Activated T-helper 2 cell treated with anti-CD3 and anti-CD28 coated beads, Interferon-gamma antibody, Interleukin-2, Interleukin-4, amounts not matched to agents 10 μg/mL and 5 μg/mL and 100 μg/mL, durations not matched to agents 14 hours and 24 hours and 36 hours (primary cell): Measurements from ENCODE around the gene CDKN3. TPM values are rescaled to one million over a fixed set of nuclear protein-coding genes. Genes with fewer than 3 reads are reported as not detected.
"Not testable (repeated sequence)": the region's sequence is repeated elsewhere in the genome, so short reads cannot be mapped to it uniquely, and the experiment has no call there.

ENCODE experiments used
- DNase-seq: peaks from one replicate; pipeline ENCODE4 v3.0.0; 2021; ENCODE audit warnings: low spot score
- H3K27ac Mint-ChIP-seq: one replicate; pipeline ENCODE4 v1.8.0; 2021; ENCODE audit warnings: mixed read lengths
- H3K27me3 Mint-ChIP-seq: one replicate; pipeline ENCODE4 v1.8.0; 2021; ENCODE audit warnings: low read depth, mixed read lengths
- H3K36me3 Mint-ChIP-seq: one replicate; pipeline ENCODE4 v1.8.0; 2021; ENCODE audit warnings: low read depth, mixed read lengths
- H3K4me1 Mint-ChIP-seq: one replicate; pipeline ENCODE4 v1.8.0; 2021; ENCODE audit warnings: low read depth, mixed read lengths
- H3K4me3 Mint-ChIP-seq: one replicate; pipeline ENCODE4 v1.8.0; 2021; ENCODE audit warnings: low read depth, mild to moderate bottlenecking, moderate library complexity, mixed read lengths
- H3K9me3 Mint-ChIP-seq: one replicate; pipeline ENCODE4 v1.8.0; 2021; ENCODE audit warnings: mixed read lengths
- intact Hi-C: fragments of 100-400 bp; cut with micrococcal nuclease; formaldehyde crosslinking; loops from one replicate; pipeline ENCODE4 v1.15.1; 2023
- total RNA-seq: library from RNA; stranded (reverse); gene quantifications from 2 replicates; pipeline ENCODE4 v1.2.3, GENCODE V29; 2022

The CDKN3 gene
- total RNA-seq, 1 donor from 2014 or later = 57.5 TPM

- H3K4me3 Mint-ChIP-seq, H3K4me1 Mint-ChIP-seq, H3K9me3 Mint-ChIP-seq, DNase-seq, intact Hi-C loops, H3K27ac Mint-ChIP-seq, H3K36me3 Mint-ChIP-seq: not testable (repeated sequence)
- H3K27me3 Mint-ChIP-seq = peaks cover 39% of the 10 kb centered on the region
Observed at GRCh38 chr14:54380558-54380957, 16.2 kb upstream of the CDKN3 start.

DNA sequence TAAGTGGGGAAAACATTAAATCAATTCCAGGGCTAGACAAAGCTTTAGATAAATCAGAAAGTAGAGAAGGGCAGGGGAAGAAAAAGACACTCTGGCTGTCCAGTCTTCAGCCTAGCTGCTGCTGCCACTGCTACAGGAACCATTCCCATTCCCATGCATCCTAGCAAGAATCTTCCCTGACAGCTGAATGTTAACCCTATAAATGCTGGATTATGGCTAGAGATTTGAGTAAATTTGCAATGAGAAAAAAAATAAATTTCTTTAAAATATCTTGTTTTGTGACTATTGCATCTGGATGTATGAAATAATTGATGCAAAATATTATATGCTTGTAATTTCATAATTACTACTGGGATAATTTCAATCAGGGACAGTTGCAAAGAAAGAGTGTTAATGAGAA, 15.0 kb upstream of the CDKN3 start:
- no peaks in the 10 kb centered on the region for H3K4me1 Mint-ChIP-seq
- DNase-seq = no peak
- H3K36me3 Mint-ChIP-seq = no peaks in the 10 kb centered on the region
- no peak overlapping the region for H3K4me3 Mint-ChIP-seq
- H3K27ac Mint-ChIP-seq = no peak overlapping the region
- peaks cover 47% of the 10 kb centered on the region for H3K27me3 Mint-ChIP-seq
- intact Hi-C loops = no loop called here
- H3K9me3 Mint-ChIP-seq = no peaks in the 10 kb centered on the region

GRCh38 chr14:54383835-54384234, 13.0 kb upstream of the CDKN3 start:
- Mint-ChIP-seq H3K36me3 (no peaks in the 10 kb centered on the region), H3K4me3 (no peak overlapping the region), H3K9me3 (no peaks in the 10 kb centered on the region), H3K27ac (no peak overlapping the region), H3K4me1 (no peaks in the 10 kb centered on the region), H3K27me3 (peaks cover 53% of the 10 kb centered on the region)
- DNase-seq = no peak
- intact Hi-C loops = no loop called here

GRCh38 chr14:54385556-54385955, 11.3 kb upstream of the CDKN3 start:
- no peak overlapping the region for H3K4me3 Mint-ChIP-seq
- H3K27me3 Mint-ChIP-seq = peaks cover 40% of the 10 kb centered on the region
- H3K4me1 Mint-ChIP-seq = no peaks in the 10 kb centered on the region
- DNase-seq = no peak
- no peaks in the 10 kb centered on the region for H3K9me3 Mint-ChIP-seq
- no peaks in the 10 kb centered on the region for H3K36me3 Mint-ChIP-seq
- H3K27ac Mint-ChIP-seq = no peak overlapping the region
- intact Hi-C loops = no loop called here

- no peaks in the 10 kb centered on the region for H3K4me1 Mint-ChIP-seq
- no peaks in the 10 kb centered on the region for H3K36me3 Mint-ChIP-seq
- H3K27ac Mint-ChIP-seq = no peak overlapping the region
- no peaks in the 10 kb centered on the region for H3K9me3 Mint-ChIP-seq
- no peak for DNase-seq
- intact Hi-C loops = no loop called here
- H3K4me3 Mint-ChIP-seq = no peak overlapping the region
- H3K27me3 Mint-ChIP-seq = peaks cover 42% of the 10 kb centered on the region
Observed at GRCh38 chr14:54387328-54387727, 9.5 kb upstream of the CDKN3 start.

- Mint-ChIP-seq H3K27me3 (peaks cover 20% of the 10 kb centered on the region), H3K36me3 (no peaks in the 10 kb centered on the region), H3K9me3 (no peaks in the 10 kb centered on the region), H3K4me3 (no peak overlapping the region), H3K4me1 (no peaks in the 10 kb centered on the region), H3K27ac (no peak overlapping the region)
- no peak for DNase-seq
- intact Hi-C loops = no loop called here
Observed at GRCh38 chr14:54392131-54392859, 4.5 kb upstream of the CDKN3 start.

GRCh38 chr14:54392986-54393884, 3.6 kb upstream of the CDKN3 start:
- H3K4me3 Mint-ChIP-seq, H3K4me1 Mint-ChIP-seq, H3K36me3 Mint-ChIP-seq, H3K27ac Mint-ChIP-seq, H3K9me3 Mint-ChIP-seq, intact Hi-C loops, DNase-seq: not testable (repeated sequence)
- peaks cover 15% of the 10 kb centered on the region for H3K27me3 Mint-ChIP-seq

GRCh38 chr14:54394596-54394995, 2.2 kb upstream of the CDKN3 start:
- H3K4me1 Mint-ChIP-seq = peaks cover 20% of the 10 kb centered on the region
- H3K27me3 Mint-ChIP-seq = peaks cover 7% of the 10 kb centered on the region
- no peaks in the 10 kb centered on the region for H3K9me3 Mint-ChIP-seq
- peaks cover 4% of the 10 kb centered on the region for H3K36me3 Mint-ChIP-seq
- DNase-seq = no peak
- no peak overlapping the region for H3K27ac Mint-ChIP-seq
- intact Hi-C loops = no loop called here
- H3K4me3 Mint-ChIP-seq = no peak overlapping the region

GRCh38 chr14:54395284-54395683, 1.5 kb upstream of the CDKN3 start:
- Mint-ChIP-seq H3K4me1 (peaks cover 21% of the 10 kb centered on the region), H3K4me3 (no peak overlapping the region), H3K9me3 (no peaks in the 10 kb centered on the region), H3K36me3 (peaks cover 4% of the 10 kb centered on the region), H3K27me3 (peaks cover 7% of the 10 kb centered on the region), H3K27ac (no peak overlapping the region)
- intact Hi-C loops = no loop called here
- DNase-seq = no peak

- peaks cover 4% of the 10 kb centered on the region for H3K27me3 Mint-ChIP-seq
- intact Hi-C loops = loop anchor here (1.0 to 2.0 kb wide), 4 partner anchors 40 to 172 kb away; partner anchors contain the start of genes CGRRF1, GMFB and SAMD4A
- H3K4me3 Mint-ChIP-seq = peak overlapping the region; percentile 37
- H3K9me3 Mint-ChIP-seq = no peaks in the 10 kb centered on the region
- peaks cover 25% of the 10 kb centered on the region for H3K4me1 Mint-ChIP-seq
- no peak overlapping the region for H3K27ac Mint-ChIP-seq
- DNase-seq = no peak
- peaks cover 7% of the 10 kb centered on the region for H3K36me3 Mint-ChIP-seq
Observed at GRCh38 chr14:54395716-54396115, 1.1 kb upstream of the CDKN3 start.

- no peak for DNase-seq
- Mint-ChIP-seq H3K27me3 (peaks cover 2% of the 10 kb centered on the region), H3K36me3 (peaks cover 8% of the 10 kb centered on the region), H3K9me3 (no peaks in the 10 kb centered on the region), H3K27ac (peak overlapping the region; percentile 81), H3K4me3 (peak overlapping the region; percentile 87), H3K4me1 (peaks cover 26% of the 10 kb centered on the region)
- intact Hi-C loops = loop anchor here (1.0 to 2.0 kb wide), 4 partner anchors 39 to 171 kb away; partner anchors contain the start of genes CGRRF1, GMFB and SAMD4A
Observed at GRCh38 chr14:54396183-54396492, 669 bp upstream of the CDKN3 start.

DNA sequence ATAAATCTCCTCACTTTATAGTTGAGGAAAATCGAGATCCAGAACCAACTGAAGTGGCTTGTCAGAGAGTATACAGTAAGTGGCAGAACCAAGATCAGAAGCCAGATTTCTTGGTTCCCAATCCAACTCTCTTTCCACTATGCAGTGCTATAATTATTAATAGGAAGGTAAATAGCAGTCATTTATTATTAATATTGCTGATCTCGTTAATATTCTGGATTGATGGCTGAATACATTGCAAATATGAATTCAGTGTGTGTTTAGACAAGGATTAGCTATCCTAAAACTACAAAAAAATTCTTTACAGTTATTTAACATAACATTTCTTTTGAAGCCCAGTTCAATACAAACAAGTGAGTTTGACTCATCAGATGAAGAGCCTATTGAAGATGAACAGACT, 2.8 kb downstream of the CDKN3 start:
- Mint-ChIP-seq H3K4me3 (peak overlapping the region; percentile 87), H3K9me3 (peaks cover 13% of the 10 kb centered on the region), H3K4me1 (peaks cover 45% of the 10 kb centered on the region), H3K27ac (no peak overlapping the region), H3K36me3 (peaks cover 39% of the 10 kb centered on the region), H3K27me3 (no peaks in the 10 kb centered on the region)
- intact Hi-C loops = no loop called here
- no peak for DNase-seq

GRCh38 chr14:54403401-54404005, 6.7 kb downstream of the CDKN3 start:
- H3K4me3 Mint-ChIP-seq, intact Hi-C loops, DNase-seq, H3K27me3 Mint-ChIP-seq, H3K27ac Mint-ChIP-seq: not testable (repeated sequence)
- Mint-ChIP-seq H3K4me1 (peaks cover 43% of the 10 kb centered on the region), H3K9me3 (peaks cover 13% of the 10 kb centered on the region), H3K36me3 (peaks cover 75% of the 10 kb centered on the region)
